ENCODE data around the gene VHLL. TPM values are rescaled to one million over a fixed set of nuclear protein-coding genes. Genes with fewer than 3 reads are reported as not detected.

The VHLL gene
- total and polyA plus RNA-seq, 2 of the 13 experiments (the other 11 are each of a cell fraction or from before 2014, with no cell fraction given): 0.24 TPM; not detected in 1

- H3K27me3 ChIP-seq (ENCODE audit: control insufficient read depth in 1 of 2, insufficient read depth in 2 of 2, low read length in 2 of 2): no peaks in the 10 kb centered on the region
- no peak for FAIRE-seq
- ChIA-PET CTCF (ENCODE audit: low intra/inter-chr PET ratio, low total read pairs) (no interaction called here), POLR2A (interaction anchor here (9.2 kb wide), 1 partner anchor 11 kb away, joined by 115 read pairs; the partner anchor contains the start of genes SMG5 and TMEM79)
- in situ Hi-C loops (cut with HindIII; ENCODE audit: extremely low pct_ligation_motif_present, low pct_unique_long_range_greater_than_20kb) (no loop called here), intact Hi-C loops (cut with micrococcal nuclease; ENCODE audit: unreplicated experiment) (loop anchor here (5.0 kb wide), 1 partner anchor 44 kb away; the partner anchor contains the start of genes CCT3 and TSACC)
- peaks cover 8% of the 10 kb centered on the region for H3K79me2 ChIP-seq (ENCODE audit: insufficient read depth, low read length)
- H4K20me1 ChIP-seq (ENCODE audit: insufficient read depth, low read length): no peaks in the 10 kb centered on the region
- H3K9ac ChIP-seq (ENCODE audit: insufficient read depth, low read depth, low read length): no peak overlapping the region
- no peak for ATAC-seq
- DNase-seq (ENCODE audit: low spot score): no peak
- no peaks in the 10 kb centered on the region for H3K9me3 ChIP-seq (ENCODE audit: low read length)
- H3K36me3 ChIP-seq (replicated peaks in 1 of 2; ENCODE audit: control insufficient read depth in 1 of 2, insufficient read depth in 2 of 2, low read length in 2 of 2): peaks cover 0 to 6% of the 10 kb centered on the region in 2 experiments; a peak in 2 of 5 replicates
- peaks cover 44% of the 10 kb centered on the region for H3K4me1 ChIP-seq (ENCODE audit: insufficient read depth, low read length)
- TF ChIP-seq HOXA9 (CRISPR knock-in tag; IDR thresholded peaks at IDR 0.05; ENCODE audit: borderline replicate concordance) (no peak), ZNF672 (CRISPR knock-in tag; IDR thresholded peaks at IDR 0.05) (no peak), ZFP90 (CRISPR knock-in tag; IDR thresholded peaks at IDR 0.05; ENCODE audit: borderline replicate concordance) (no peak), SUZ12 (IDR thresholded peaks at IDR 0.05; ENCODE audit: low read depth, low read length) (no peak), TCF7L2 (IDR thresholded peaks at IDR 0.05; ENCODE audit: low read depth, low read length) (no peak), ATF2 (CRISPR knock-in tag; IDR thresholded peaks at IDR 0.05) (no peak), RORA (CRISPR knock-in tag; IDR thresholded peaks at IDR 0.05) (no peak), TFDP1 (CRISPR knock-in tag; IDR thresholded peaks at IDR 0.05; ENCODE audit: borderline replicate concordance) (no peak), DZIP1 (CRISPR knock-in tag; IDR thresholded peaks at IDR 0.05) (no peak), PLRG1 (conservative IDR thresholded peaks at IDR 0.05) (no peak), ZNF558 (CRISPR knock-in tag; IDR thresholded peaks at IDR 0.05; ENCODE audit: borderline replicate concordance) (no peak), RARG (CRISPR knock-in tag; IDR thresholded peaks at IDR 0.05; ENCODE audit: low read depth) (no peak), SP2 (CRISPR knock-in tag; IDR thresholded peaks at IDR 0.05) (no peak), ZNF879 (CRISPR knock-in tag; IDR thresholded peaks at IDR 0.05) (no peak), ZNF337 (CRISPR knock-in tag; IDR thresholded peaks at IDR 0.05; ENCODE audit: borderline replicate concordance, low read depth) (no peak)
- no peak overlapping the region for H3K4me2 ChIP-seq (ENCODE audit: low read depth, low read length)
- no TSS peak for BruUV-seq (replicated peaks)
- H3K27ac ChIP-seq (ENCODE audit: extremely low read length, insufficient read depth, low read length): peak overlapping the region; percentile 94
- H2AFZ ChIP-seq (ENCODE audit: low read length): no peak overlapping the region
- WGBS (ENCODE audit: low lambda C conversion rate): 97% methylated on average over 6 of the region's 8 CpGs
- H3K4me3 ChIP-seq (replicated peaks in 1 of 3; ENCODE audit: insufficient read depth in 1 of 3, low read depth in 2 of 3, low read length in 3 of 3): no peak overlapping the region
These were observed 6.0 kb downstream of the VHLL start for GRCh38 chr1:156293098-156293434.
